Progenitor cell of endocrine pancreas (in vitro differentiated cells): ENCODE results near the gene NUDT4. TPM values are rescaled to one million over a fixed set of nuclear protein-coding genes. Genes with fewer than 3 reads are reported as not detected.

ENCODE experiments used
- DNase-seq: peaks from one replicate; pipeline ENCODE4 v3.0.0; 2021; ENCODE audit warnings: low spot score; ENCODE audit not compliant: unreplicated experiment
- H3K27ac Mint-ChIP-seq: 2 replicates; pipeline ENCODE4 v1.8.0; 2021; ENCODE audit warnings: mild to moderate bottlenecking, moderate library complexity, mixed read lengths
- H3K27me3 Mint-ChIP-seq: 2 replicates; pipeline ENCODE4 v1.8.0; 2021; ENCODE audit warnings: mixed read lengths
- H3K36me3 Mint-ChIP-seq: 2 replicates; pipeline ENCODE4 v1.8.0; 2022; ENCODE audit warnings: mixed read lengths; ENCODE audit not compliant: insufficient read depth
- H3K4me1 Mint-ChIP-seq: 2 replicates; pipeline ENCODE4 v1.8.0; 2021; ENCODE audit warnings: low read depth, mixed read lengths
- H3K4me3 Mint-ChIP-seq: 2 replicates; pipeline ENCODE4 v1.8.0; 2021; ENCODE audit warnings: low read depth, mild to moderate bottlenecking, moderate library complexity, mixed read lengths
- H3K9me3 Mint-ChIP-seq: 2 replicates; pipeline ENCODE4 v1.8.0; 2021; ENCODE audit warnings: low read depth, mixed read lengths
- total RNA-seq: library from RNA; stranded (reverse); gene quantifications from 2 replicates; pipeline ENCODE4 v1.2.1, GENCODE V29; 2021
- TF ChIP-seq, protein P1 (sequence below): fragments of 200-600 bp; sonication (generic); IDR thresholded peaks from one replicate; pipeline ENCODE4 v1.5.0; 2021; ENCODE audit warnings: antibody characterized with exemption, mild to moderate bottlenecking; ENCODE audit not compliant: unreplicated experiment

Gene NUDT4
- total RNA-seq, 1 donor from 2014 or later = 66.3 TPM

DNA sequence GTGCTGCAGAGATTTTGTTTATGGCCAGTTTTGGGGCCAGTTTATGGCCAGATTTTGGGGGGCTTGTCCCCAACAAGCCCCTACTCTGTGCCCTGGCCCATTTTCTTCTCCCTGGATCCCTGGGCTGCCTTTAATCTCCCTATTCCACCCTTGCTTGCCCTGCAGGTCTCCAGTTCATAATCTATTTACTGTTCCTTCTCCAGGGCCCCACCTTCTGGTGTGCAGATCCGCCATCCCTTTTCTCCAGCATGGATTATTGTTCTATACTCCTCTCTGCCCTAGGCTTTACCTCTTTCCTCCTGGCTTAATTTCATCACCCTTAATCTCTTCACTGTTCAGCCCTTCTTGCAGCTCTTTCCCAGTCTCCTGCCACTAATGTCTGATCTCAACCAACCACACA, 26.0 kb upstream of the NUDT4 start:
- H3K9me3 Mint-ChIP-seq = no peaks in the 10 kb centered on the region
- DNase-seq = no peak
- TF ChIP-seq, protein P1, sequence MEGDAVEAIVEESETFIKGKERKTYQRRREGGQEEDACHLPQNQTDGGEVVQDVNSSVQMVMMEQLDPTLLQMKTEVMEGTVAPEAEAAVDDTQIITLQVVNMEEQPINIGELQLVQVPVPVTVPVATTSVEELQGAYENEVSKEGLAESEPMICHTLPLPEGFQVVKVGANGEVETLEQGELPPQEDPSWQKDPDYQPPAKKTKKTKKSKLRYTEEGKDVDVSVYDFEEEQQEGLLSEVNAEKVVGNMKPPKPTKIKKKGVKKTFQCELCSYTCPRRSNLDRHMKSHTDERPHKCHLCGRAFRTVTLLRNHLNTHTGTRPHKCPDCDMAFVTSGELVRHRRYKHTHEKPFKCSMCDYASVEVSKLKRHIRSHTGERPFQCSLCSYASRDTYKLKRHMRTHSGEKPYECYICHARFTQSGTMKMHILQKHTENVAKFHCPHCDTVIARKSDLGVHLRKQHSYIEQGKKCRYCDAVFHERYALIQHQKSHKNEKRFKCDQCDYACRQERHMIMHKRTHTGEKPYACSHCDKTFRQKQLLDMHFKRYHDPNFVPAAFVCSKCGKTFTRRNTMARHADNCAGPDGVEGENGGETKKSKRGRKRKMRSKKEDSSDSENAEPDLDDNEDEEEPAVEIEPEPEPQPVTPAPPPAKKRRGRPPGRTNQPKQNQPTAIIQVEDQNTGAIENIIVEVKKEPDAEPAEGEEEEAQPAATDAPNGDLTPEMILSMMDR = no peak
- H3K27ac Mint-ChIP-seq = no peak overlapping the region
- no peak overlapping the region for H3K4me3 Mint-ChIP-seq
- H3K27me3 Mint-ChIP-seq = no peaks in the 10 kb centered on the region
- H3K36me3 Mint-ChIP-seq = no peaks in the 10 kb centered on the region
- H3K4me1 Mint-ChIP-seq = no peaks in the 10 kb centered on the region

DNA sequence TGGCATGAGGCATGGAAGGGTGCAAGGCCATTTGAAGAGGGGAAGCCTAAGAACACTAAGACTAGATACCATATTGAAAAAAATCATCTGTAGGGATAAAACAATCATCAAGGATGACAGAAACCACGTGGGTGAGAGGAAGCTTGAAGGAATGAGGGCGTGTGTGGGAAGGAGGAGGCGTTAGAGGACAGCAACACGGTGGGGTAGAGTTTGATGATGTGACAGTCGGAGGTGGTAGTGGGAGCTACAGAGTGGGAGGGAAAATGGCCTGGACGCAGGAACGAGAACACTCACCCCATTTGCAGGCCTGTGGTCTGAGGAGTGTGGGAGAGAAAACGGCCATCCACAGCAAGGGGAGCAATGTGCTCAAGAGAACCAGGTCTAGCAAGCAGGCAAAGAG, 25.4 kb upstream of the NUDT4 start:
- TF ChIP-seq, protein P1 = no peak
- Mint-ChIP-seq H3K4me1 (no peaks in the 10 kb centered on the region), H3K9me3 (no peaks in the 10 kb centered on the region), H3K27me3 (no peaks in the 10 kb centered on the region), H3K36me3 (no peaks in the 10 kb centered on the region), H3K27ac (no peak overlapping the region), H3K4me3 (no peak overlapping the region)
- DNase-seq = no peak

GRCh38 chr12:93356214-93356613, 21.5 kb upstream of the NUDT4 start:
- H3K36me3 Mint-ChIP-seq = no peaks in the 10 kb centered on the region
- no peaks in the 10 kb centered on the region for H3K4me1 Mint-ChIP-seq
- no peak overlapping the region for H3K4me3 Mint-ChIP-seq
- H3K27me3 Mint-ChIP-seq = no peaks in the 10 kb centered on the region
- no peaks in the 10 kb centered on the region for H3K9me3 Mint-ChIP-seq
- TF ChIP-seq, protein P1 = no peak
- no peak overlapping the region for H3K27ac Mint-ChIP-seq
- DNase-seq = no peak

GRCh38 chr12:93358058-93358457, 19.7 kb upstream of the NUDT4 start:
- Mint-ChIP-seq H3K4me3 (no peak overlapping the region), H3K36me3 (no peaks in the 10 kb centered on the region), H3K9me3 (no peaks in the 10 kb centered on the region), H3K27ac (no peak overlapping the region), H3K27me3 (no peaks in the 10 kb centered on the region), H3K4me1 (no peaks in the 10 kb centered on the region)
- TF ChIP-seq, protein P1 = no peak
- no peak for DNase-seq

GRCh38 chr12:93358821-93359220, 18.9 kb upstream of the NUDT4 start:
- TF ChIP-seq, protein P1 = no peak
- Mint-ChIP-seq H3K36me3 (no peaks in the 10 kb centered on the region), H3K27me3 (no peaks in the 10 kb centered on the region), H3K9me3 (no peaks in the 10 kb centered on the region), H3K4me3 (no peak overlapping the region), H3K27ac (no peak overlapping the region), H3K4me1 (no peaks in the 10 kb centered on the region)
- no peak for DNase-seq

- DNase-seq = no peak
- no peaks in the 10 kb centered on the region for H3K9me3 Mint-ChIP-seq
- no peaks in the 10 kb centered on the region for H3K4me1 Mint-ChIP-seq
- no peak overlapping the region for H3K27ac Mint-ChIP-seq
- TF ChIP-seq, protein P1 = no peak
- no peaks in the 10 kb centered on the region for H3K36me3 Mint-ChIP-seq
- no peak overlapping the region for H3K4me3 Mint-ChIP-seq
- H3K27me3 Mint-ChIP-seq = no peaks in the 10 kb centered on the region
These were observed 17.0 kb upstream of the NUDT4 start for GRCh38 chr12:93360688-93361087.
